H1 (cell line): ENCODE results near the gene SMG7. TPM values are rescaled to one million over a fixed set of nuclear protein-coding genes. Genes with fewer than 3 reads are reported as not detected.
A peak's percentile ranks its signal among the peaks of the same experiment; 100 is the strongest.

Experiments
- CTCF ChIA-PET: fragments of 300-600 bp; sonication (Branson Sonifier 250); formaldehyde crosslinking; loops from one replicate; lab custom pipeline; 2021; ENCODE audit not compliant: partially characterized antibody; lab: Charles Lee
- POLR2A ChIA-PET: fragments of 300-600 bp; sonication (Branson Sonifier 250); formaldehyde crosslinking; loops from one replicate; lab custom pipeline; 2021; ENCODE audit warnings: inconsistent platforms; ENCODE audit not compliant: partially characterized antibody; lab: Charles Lee
- DNase-seq, 2 experiments: peaks; one replicate each; pipeline versions ENCODE4 v3.0.0 to v3.0.0-alpha.2; 2010 to 2022; ENCODE audit warnings: low spot score in 2 of 2, low read depth in 1 of 2, mixed read lengths in 1 of 2
- FAIRE-seq: peaks from 2 replicates; lab custom pipeline; 2011; peaks lifted over from hg19 to GRCh38; lab: Jason Lieb, UNC
- H2AFZ ChIP-seq: 2 replicates; pipeline ENCODE4 v1.8.1; 2012; ENCODE audit warnings: low read length, inconsistent platforms
- H2AK5ac ChIP-seq: 2 replicates; pipeline ENCODE4 v1.6.1; 2013; ENCODE audit warnings: low read depth, low read length
- H2BK120ac ChIP-seq: replicated peaks from 2 replicates; pipeline ENCODE3; 2013; ENCODE audit warnings: low read depth, low read length, inconsistent platforms
- H2BK12ac ChIP-seq: 2 replicates; pipeline ENCODE4 v1.6.1; 2013; ENCODE audit warnings: low read depth, low read length
- H2BK15ac ChIP-seq: 2 replicates; pipeline ENCODE4 v1.6.1; 2013; ENCODE audit warnings: low read length
- H2BK20ac ChIP-seq: 2 replicates; pipeline ENCODE4 v1.6.1; 2013; ENCODE audit warnings: low read length
- H2BK5ac ChIP-seq: 2 replicates; pipeline ENCODE4 v1.6.1; 2013; ENCODE audit warnings: low read depth, low read length
- H3K14ac ChIP-seq: 2 replicates; pipeline ENCODE4 v1.6.1; 2013; ENCODE audit warnings: inconsistent platforms; ENCODE audit not compliant: insufficient read length
- H3K18ac ChIP-seq: 2 replicates; pipeline ENCODE4 v1.6.1; 2013; ENCODE audit warnings: low read length; ENCODE audit errors: extremely low read depth
- H3K23ac ChIP-seq: 2 replicates; pipeline ENCODE4 v1.6.1; 2013; ENCODE audit warnings: inconsistent platforms; ENCODE audit not compliant: insufficient read length
- H3K23me2 ChIP-seq: 2 replicates; pipeline ENCODE4 v1.6.1; 2013; ENCODE audit warnings: low read depth, low read length
- H3K27ac ChIP-seq: 2 replicates; pipeline ENCODE4 v1.6.1; 2011; ENCODE audit warnings: low read depth, low read length, inconsistent platforms
- H3K27me3 ChIP-seq, 4 experiments: replicated peaks in 1 of 4; 1 replicate in 1 of 4; 2 replicates in 3 of 4; pipeline versions ENCODE4 v1.6.1 to v1.8.1; 2011 to 2013; ENCODE audit warnings: low read length in 3 of 4, mild to moderate bottlenecking in 3 of 4, inconsistent platforms in 2 of 4, mixed read lengths in 2 of 4, moderate library complexity in 1 of 4; ENCODE audit not compliant: control insufficient read depth in 3 of 4, insufficient read depth in 3 of 4; ENCODE audit errors: extremely low read depth in 1 of 4
- H3K36me3 ChIP-seq, 4 experiments: 2 replicates each; pipeline versions ENCODE4 v1.6.1 to v1.8.1; 2011 to 2013; ENCODE audit warnings: mild to moderate bottlenecking in 4 of 4, low read length in 3 of 4, moderate library complexity in 2 of 4, control low read depth in 1 of 4, inconsistent platforms in 1 of 4; ENCODE audit not compliant: insufficient read depth in 4 of 4, control insufficient read depth in 2 of 4
- H3K4ac ChIP-seq: replicated peaks from 2 replicates; pipeline ENCODE3; 2013; ENCODE audit warnings: low read length, low read depth, mixed read lengths, inconsistent platforms; ENCODE audit not compliant: insufficient read length
- H3K4me1 ChIP-seq, 4 experiments: replicated peaks in 1 of 4; 1 replicate in 1 of 4; 2 replicates in 3 of 4; pipeline versions ENCODE4 v1.6.1 to v1.8.1; 2011 to 2013; ENCODE audit warnings: low read length in 3 of 4, inconsistent platforms in 2 of 4, mixed read lengths in 1 of 4; ENCODE audit not compliant: insufficient read depth in 4 of 4, control insufficient read depth in 3 of 4
- H3K4me2 ChIP-seq, 2 experiments: 2 replicates each; pipeline versions ENCODE4 v1.6.1 to v1.8.1; 2011 to 2013; ENCODE audit warnings: low read depth in 2 of 2, low read length in 2 of 2, control low read depth in 1 of 2, inconsistent platforms in 1 of 2, mild to moderate bottlenecking in 1 of 2; ENCODE audit not compliant: insufficient read depth in 1 of 2
- H3K4me3 ChIP-seq, 4 experiments: fragments of 200-600, 300-600 bp in 1 of 4; sonication (generic), shearing (Covaris generic), sonication (Bioruptor Twin) in 1 of 4; 2 replicates each; pipeline versions ENCODE4 v1.5.1 to v1.8.1; 2011 to 2016; ENCODE audit warnings: low read length in 4 of 4, low read depth in 3 of 4, control low read depth in 2 of 4, inconsistent platforms in 2 of 4, mild to moderate bottlenecking in 2 of 4, mixed read lengths in 1 of 4, moderate library complexity in 1 of 4; ENCODE audit not compliant: insufficient read depth in 2 of 4; ENCODE audit errors: extremely low read depth in 1 of 4
- H3K56ac ChIP-seq: replicated peaks from 2 replicates; pipeline ENCODE3; 2013; ENCODE audit warnings: low read depth, mild to moderate bottlenecking, mixed read lengths, low read length, inconsistent platforms; ENCODE audit not compliant: insufficient read length
- H3K79me1 ChIP-seq: 2 replicates; pipeline ENCODE4 v1.6.1; 2013; ENCODE audit warnings: low read depth, low read length, control low read depth
- H3K79me2 ChIP-seq, 2 experiments: 2 replicates each; pipeline versions ENCODE4 v1.6.1 to v1.8.1; 2012 to 2013; ENCODE audit warnings: low read length in 2 of 2, mild to moderate bottlenecking in 2 of 2, inconsistent platforms in 1 of 2; ENCODE audit not compliant: insufficient read depth in 2 of 2, control insufficient read depth in 1 of 2
- H3K9ac ChIP-seq, 4 experiments: replicated peaks in 1 of 4; 1 replicate in 1 of 4; 2 replicates in 3 of 4; pipeline versions ENCODE4 v1.6.1 to v1.8.1; 2011 to 2013; ENCODE audit warnings: low read depth in 3 of 4, low read length in 3 of 4, control low read depth in 2 of 4, mild to moderate bottlenecking in 2 of 4, moderate library complexity in 2 of 4, inconsistent platforms in 1 of 4; ENCODE audit errors: extremely low read depth in 1 of 4
- H3K9me3 ChIP-seq, 2 experiments: 2 replicates each; pipeline versions ENCODE4 v1.6.1 to v1.8.1; 2012 to 2013; ENCODE audit warnings: mild to moderate bottlenecking in 2 of 2, moderate library complexity in 2 of 2, control low read depth in 1 of 2, inconsistent platforms in 1 of 2, low read depth in 1 of 2, low read length in 1 of 2, mixed read lengths in 1 of 2; ENCODE audit not compliant: insufficient read depth in 2 of 2
- H4K20me1 ChIP-seq, 2 experiments: replicated peaks in 1 of 2; 2 replicates each; pipeline versions ENCODE3 to v1.8.1; 2011 to 2013; ENCODE audit warnings: inconsistent platforms in 2 of 2, low read length in 2 of 2, mild to moderate bottlenecking in 1 of 2; ENCODE audit not compliant: insufficient read depth in 2 of 2, control insufficient read depth in 1 of 2
- H4K5ac ChIP-seq: 2 replicates; pipeline ENCODE4 v1.6.1; 2013; ENCODE audit warnings: low read length, low read depth, mixed read lengths, inconsistent platforms; ENCODE audit not compliant: insufficient read length
- H4K8ac ChIP-seq: 2 replicates; pipeline ENCODE4 v1.8.0; 2013; ENCODE audit warnings: mild to moderate bottlenecking, moderate library complexity, low read length, inconsistent platforms; ENCODE audit not compliant: insufficient read depth; ENCODE audit errors: extremely low read depth
- H4K91ac ChIP-seq: replicated peaks from 2 replicates; pipeline ENCODE3; 2013; ENCODE audit warnings: low read length, mixed read lengths, inconsistent platforms; ENCODE audit not compliant: insufficient read length
- ATF3 ChIP-seq: IDR thresholded peaks from 2 replicates; pipeline ENCODE4 v1.6.1; 2011; ENCODE audit warnings: low read depth, mild to moderate bottlenecking, low read length; ENCODE audit not compliant: insufficient read depth
- MAFK ChIP-seq: IDR thresholded peaks from 2 replicates; pipeline ENCODE4 v1.6.1; 2012; ENCODE audit warnings: low read depth, mild to moderate bottlenecking, improper control_type of control experiment, low read length
- SP1 ChIP-seq: IDR thresholded peaks from 2 replicates; pipeline ENCODE4 v1.6.1; 2011; ENCODE audit warnings: low read depth, low read length
- SRF ChIP-seq: IDR thresholded peaks from 2 replicates; pipeline ENCODE4 v1.6.1; 2011; ENCODE audit warnings: mild to moderate bottlenecking, low read depth, low read length, moderate library complexity
- TCF12 ChIP-seq: IDR thresholded peaks from 2 replicates; pipeline ENCODE4 v1.6.1; 2011; ENCODE audit warnings: low read depth, mild to moderate bottlenecking, low read length
- ZNF274 ChIP-seq: IDR thresholded peaks from 2 replicates; pipeline ENCODE4 v1.7.0; 2012; ENCODE audit warnings: low read length, borderline replicate concordance; ENCODE audit errors: extremely low read depth
- WGBS, 2 experiments: shearing (Covaris generic) in 1 of 2; methylation state at CpG; one replicate each; pipeline versions ENCODE4 v1.1.6 to v1.1.7; 2013 to 2015; ENCODE audit warnings: low lambda C conversion rate in 2 of 2, mixed read lengths in 2 of 2, inconsistent platforms in 1 of 2, low coverage in 1 of 2, missing lambda C conversion rate in 1 of 2; ENCODE audit not compliant: insufficient replicate concordance in 2 of 2, insufficient coverage in 1 of 2, insufficient read length in 1 of 2; ENCODE audit errors: extremely low coverage in 1 of 2, missing lambda C conversion rate in 1 of 2; 5-methylcytosine and 5-hydroxymethylcytosine counted together
- polyA plus RNA-seq, 7 experiments: library from polyadenylated mRNA; depleted of rRNA in 3 of 7; stranded (reverse) in 5 of 7; unstranded in 2 of 7; fragments of >200 nt in 5 of 7; fragments of 200-250 nt in 2 of 7; gene quantifications; 1 replicate in 5 of 7; 2 replicates in 1 of 7; 4 replicates in 1 of 7; pipeline versions ENCODE4 v1.2.1 to v1.2.3, GENCODE V29; 2011 to 2013; ENCODE audit warnings: missing spikeins in 2 of 7, mixed read lengths in 2 of 7
- total RNA-seq: library from RNA; stranded (reverse); fragmentation: NEBNext Ultra II Directional; extraction: Animal tissue kit (Norgen Biotek cat#: 25700); gene quantifications from 2 replicates; pipeline ENCODE4 v1.2.1, GENCODE V29; 2021

Gene SMG7
- total and polyA plus RNA-seq, 2 of the 8 experiments (the other 6 are each of a cell fraction or from before 2014, with no cell fraction given) = 39.3 to 65.6 TPM

DNA sequence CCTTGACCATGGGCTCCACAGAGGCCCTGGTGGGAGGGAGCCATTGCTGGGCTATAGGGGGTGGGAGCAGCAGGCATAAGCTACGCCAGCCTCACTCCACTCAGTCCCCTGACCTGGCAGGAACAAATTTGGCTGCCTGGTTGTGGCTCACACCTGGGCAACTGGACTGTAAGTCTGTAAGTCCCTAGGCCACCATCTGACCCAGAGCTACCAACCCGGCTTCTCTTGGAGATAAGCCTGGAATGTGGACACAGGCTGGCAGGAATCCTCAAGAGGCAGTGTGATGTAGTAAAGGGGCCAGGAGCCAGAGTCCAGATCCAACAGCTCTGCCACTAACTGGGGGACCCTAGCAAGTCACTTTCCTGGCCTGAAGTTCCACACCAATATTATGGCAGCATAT lies 106.6 kb downstream of the SMG7 start:
- H3K4ac ChIP-seq = no peak overlapping the region
- ChIA-PET CTCF (interaction anchor here (0.8 to 2.2 kb wide), 5 partner anchors 9 to 44 kb away, joined by 3 to 7 read pairs (median 3); no protein-coding TSS in a partner anchor), POLR2A (interaction anchor here (0.7 to 2.8 kb wide), 2 partner anchors 10 to 13 kb away, joined by 4 to 10 read pairs; no protein-coding TSS in a partner anchor)
- 0 out of 2 replicates have a peak overlapping the region, but pooled peaks have one; percentile 23 for H2BK12ac ChIP-seq
- no peak overlapping the region for H2BK20ac ChIP-seq
- no peak overlapping the region for H3K9ac ChIP-seq
- DNase-seq (no peak), FAIRE-seq (no peak)
- no peak overlapping the region for H3K14ac ChIP-seq
- H2AK5ac ChIP-seq = no peak overlapping the region
- H3K23me2 ChIP-seq = no peaks in the 10 kb centered on the region
- H3K4me3 ChIP-seq = no peak overlapping the region
- no peaks in the 10 kb centered on the region for H4K20me1 ChIP-seq
- H4K91ac ChIP-seq = no peak overlapping the region
- H3K4me2 ChIP-seq = no peak overlapping the region
- H3K79me2 ChIP-seq = no peaks in the 10 kb centered on the region
- no peak overlapping the region for H3K56ac ChIP-seq
- no peak overlapping the region for H2BK120ac ChIP-seq
- H2BK5ac ChIP-seq = no peak overlapping the region
- H3K23ac ChIP-seq = no peak overlapping the region
- no peak overlapping the region for H2AFZ ChIP-seq
- no peak overlapping the region for H4K8ac ChIP-seq
- H3K9me3 ChIP-seq = no peaks in the 10 kb centered on the region
- H4K5ac ChIP-seq = no peak overlapping the region
- H3K4me1 ChIP-seq = peaks cover 0 to 7% (median 3%) of the 10 kb centered on the region in 4 experiments; a peak in 5 of 7 replicates
- 0 out of 2 replicates have a peak, but pooled peaks cover 2% of the 10 kb centered on the region for H3K79me1 ChIP-seq
- H3K36me3 ChIP-seq = no peaks in the 10 kb centered on the region; a peak in 1 of 8 replicates
- no peak overlapping the region for H3K27ac ChIP-seq
- H3K18ac ChIP-seq = no peak overlapping the region
- H3K27me3 ChIP-seq = no peaks in the 10 kb centered on the region
- WGBS, 2 experiments = 90% methylated on average over 2 of the region's 2 CpGs; no CpG with 5 or more reads in 1 of the 2 experiments
- H2BK15ac ChIP-seq = no peak overlapping the region
- TF ChIP-seq MAFK (no peak), SP1 (no peak), TCF12 (no peak), SRF (no peak), ZNF274 (no peak), ATF3 (no peak)
